RWPE2 (cell line): ENCODE measurements around the gene KCNC1.

Experiments
- ATAC-seq: fragments of 200-7000 bp; cut with Tn5 transposase; 3 replicates; pipeline ENCODE4 v1.9.1; 2021; ENCODE audit warnings: low read depth
- DNase-seq: peaks from one replicate; pipeline ENCODE4 v3.0.0-alpha.2; 2020; ENCODE audit warnings: low spot score
- H3K27ac ChIP-seq: fragments of 450-650 bp; 2 replicates; pipeline ENCODE4 v1.5.1; 2017; ENCODE audit warnings: mild to moderate bottlenecking; ENCODE audit not compliant: poor library complexity, severe bottlenecking
- H3K27me3 ChIP-seq: fragments of 250-450 bp; sonication (Bioruptor Pico); 2 replicates; pipeline ENCODE4 v1.5.1; 2021; ENCODE audit warnings: mild to moderate bottlenecking, moderate library complexity; ENCODE audit not compliant: insufficient read depth, poor library complexity, severe bottlenecking
- H3K36me3 ChIP-seq: fragments of 250-450 bp; sonication (Bioruptor Pico); 2 replicates; pipeline ENCODE4 v1.5.1; 2020; ENCODE audit warnings: low read depth, mild to moderate bottlenecking, moderate library complexity
- H3K4me1 ChIP-seq: fragments of 250-450 bp; sonication (Bioruptor Pico); 2 replicates; pipeline ENCODE4 v1.5.1; 2021; ENCODE audit warnings: mild to moderate bottlenecking, moderate library complexity; ENCODE audit not compliant: insufficient read depth, poor library complexity, severe bottlenecking
- H3K4me3 ChIP-seq: fragments of 250-450 bp; sonication (Bioruptor Pico); 2 replicates; pipeline ENCODE4 v1.5.1; 2021; ENCODE audit warnings: mild to moderate bottlenecking, moderate library complexity; ENCODE audit not compliant: severe bottlenecking
- H3K9me3 ChIP-seq: fragments of 250-450 bp; sonication (Bioruptor Pico); 2 replicates; pipeline ENCODE4 v1.5.1; 2021; ENCODE audit warnings: mild to moderate bottlenecking, moderate library complexity; ENCODE audit not compliant: severe bottlenecking
- CTCF ChIP-seq: fragments of 450-650 bp; IDR thresholded peaks from one replicate; pipeline ENCODE4 v1.5.1; 2017; ENCODE audit warnings: mild to moderate bottlenecking, moderate library complexity; ENCODE audit not compliant: poor library complexity, severe bottlenecking

Gene KCNC1

GRCh38 chr11:17798253-17798652, 63.7 kb downstream of the KCNC1 start:
- no peaks in the 10 kb centered on the region for H3K36me3 ChIP-seq
- H3K4me1 ChIP-seq: peaks cover 9% of the 10 kb centered on the region
- no peak overlapping the region for H3K4me3 ChIP-seq
- no peak overlapping the region for H3K27ac ChIP-seq
- H3K27me3 ChIP-seq: no peaks in the 10 kb centered on the region
- TF ChIP-seq CTCF: no peak
- ATAC-seq (peak; percentile 88), DNase-seq (no peak)
- no peaks in the 10 kb centered on the region for H3K9me3 ChIP-seq

- ATAC-seq: no peak; the same call in 2 of the 3 replicates
- no peak for TF ChIP-seq CTCF
These were observed 64.1 kb downstream of the KCNC1 start for GRCh38 chr11:17798716-17799115.

GRCh38 chr11:17799147-17799546, 64.6 kb downstream of the KCNC1 start:
- ATAC-seq: no peak
- no peak for DNase-seq
- no peak overlapping the region for H3K27ac ChIP-seq
- no peaks in the 10 kb centered on the region for H3K27me3 ChIP-seq
- peaks cover 9% of the 10 kb centered on the region for H3K4me1 ChIP-seq
- H3K36me3 ChIP-seq: no peaks in the 10 kb centered on the region
- H3K9me3 ChIP-seq: no peaks in the 10 kb centered on the region
- H3K4me3 ChIP-seq: no peak overlapping the region
- TF ChIP-seq CTCF: no peak

More at GRCh38 chr11:17798716-17799115, 64.1 kb downstream of the KCNC1 start:
- Histone ChIP-seq H3K36me3 (no peaks in the 10 kb centered on the region), H3K4me3 (no peak overlapping the region), H3K4me1 (peaks cover 9% of the 10 kb centered on the region), H3K27ac (no peak overlapping the region), H3K27me3 (no peaks in the 10 kb centered on the region), H3K9me3 (no peaks in the 10 kb centered on the region)
- DNase-seq: no peak

- no peak for TF ChIP-seq CTCF
- no peaks in the 10 kb centered on the region for H3K27me3 ChIP-seq
- no peak overlapping the region for H3K27ac ChIP-seq
- H3K4me1 ChIP-seq: peaks cover 9% of the 10 kb centered on the region
- no peaks in the 10 kb centered on the region for H3K9me3 ChIP-seq
- no peak overlapping the region for H3K4me3 ChIP-seq
- DNase-seq: no peak
- no peaks in the 10 kb centered on the region for H3K36me3 ChIP-seq
- no peak for ATAC-seq
These were observed 66.6 kb downstream of the KCNC1 start for GRCh38 chr11:17801166-17801565.

GRCh38 chr11:17802491-17802890, 67.9 kb downstream of the KCNC1 start:
- ATAC-seq (no peak), DNase-seq (no peak)
- Histone ChIP-seq H3K4me1 (peaks cover 9% of the 10 kb centered on the region), H3K27ac (no peak overlapping the region), H3K4me3 (no peak overlapping the region), H3K9me3 (no peaks in the 10 kb centered on the region), H3K36me3 (no peaks in the 10 kb centered on the region), H3K27me3 (no peaks in the 10 kb centered on the region)
- TF ChIP-seq CTCF: no peak
